Hepatic stellate cell (primary cell): ENCODE data around the gene ZNF790.

Experiments used
- DNase-seq: peaks from one replicate; pipeline ENCODE4 v3.0.0; 2011; ENCODE audit warnings: low spot score

Gene ZNF790

DNA sequence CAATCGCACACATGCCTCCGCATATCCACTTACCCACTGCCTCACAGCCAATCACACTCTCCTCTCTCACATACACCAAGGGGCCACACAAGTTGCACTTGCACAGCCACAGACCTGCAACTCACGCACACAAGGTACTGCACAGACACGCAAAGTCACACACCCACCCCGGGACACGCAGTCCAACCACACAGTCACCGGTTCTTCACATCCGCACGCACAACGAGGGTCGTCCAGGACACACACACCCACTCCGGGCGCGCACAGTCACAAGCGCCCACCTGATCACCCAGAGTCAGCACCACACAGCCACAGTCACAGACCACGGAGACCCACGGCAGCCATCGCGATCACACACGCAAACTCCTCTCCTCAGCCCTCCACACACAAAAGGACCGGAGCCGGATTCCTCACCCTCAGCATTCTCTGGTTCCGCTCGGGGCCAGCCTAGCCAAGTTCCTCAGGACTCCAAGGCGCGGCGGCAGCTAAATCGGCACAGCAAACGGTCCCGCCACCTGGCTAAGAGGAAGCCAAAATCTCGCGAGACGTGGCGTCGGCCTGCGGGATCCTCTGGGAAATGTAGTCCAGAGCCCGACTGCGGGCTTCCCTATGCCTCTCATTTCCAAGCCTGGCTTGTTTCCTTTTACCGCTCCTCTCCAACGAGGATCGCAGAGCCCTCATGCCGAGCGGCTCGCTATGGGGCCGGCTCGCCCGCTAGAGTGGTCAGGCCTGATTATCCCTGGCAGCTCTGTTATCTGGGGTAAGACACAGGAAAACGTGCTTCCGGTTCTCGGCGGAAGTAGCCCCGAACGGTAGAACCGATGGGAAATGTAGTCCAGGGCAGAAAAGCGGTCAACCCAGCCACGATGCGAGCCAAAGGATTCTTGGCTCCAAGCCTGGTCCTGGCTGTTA lies 65.6 kb downstream of the ZNF790 start, which contains the start of gene ZNF850:
ZNF850 (minus strand) TSS at position 497 of the 912 bp plus-strand sequence. CDS start 10,201 bp downstream, outside the sequence.
- DNase-seq, result peak; percentile 93

DNA sequence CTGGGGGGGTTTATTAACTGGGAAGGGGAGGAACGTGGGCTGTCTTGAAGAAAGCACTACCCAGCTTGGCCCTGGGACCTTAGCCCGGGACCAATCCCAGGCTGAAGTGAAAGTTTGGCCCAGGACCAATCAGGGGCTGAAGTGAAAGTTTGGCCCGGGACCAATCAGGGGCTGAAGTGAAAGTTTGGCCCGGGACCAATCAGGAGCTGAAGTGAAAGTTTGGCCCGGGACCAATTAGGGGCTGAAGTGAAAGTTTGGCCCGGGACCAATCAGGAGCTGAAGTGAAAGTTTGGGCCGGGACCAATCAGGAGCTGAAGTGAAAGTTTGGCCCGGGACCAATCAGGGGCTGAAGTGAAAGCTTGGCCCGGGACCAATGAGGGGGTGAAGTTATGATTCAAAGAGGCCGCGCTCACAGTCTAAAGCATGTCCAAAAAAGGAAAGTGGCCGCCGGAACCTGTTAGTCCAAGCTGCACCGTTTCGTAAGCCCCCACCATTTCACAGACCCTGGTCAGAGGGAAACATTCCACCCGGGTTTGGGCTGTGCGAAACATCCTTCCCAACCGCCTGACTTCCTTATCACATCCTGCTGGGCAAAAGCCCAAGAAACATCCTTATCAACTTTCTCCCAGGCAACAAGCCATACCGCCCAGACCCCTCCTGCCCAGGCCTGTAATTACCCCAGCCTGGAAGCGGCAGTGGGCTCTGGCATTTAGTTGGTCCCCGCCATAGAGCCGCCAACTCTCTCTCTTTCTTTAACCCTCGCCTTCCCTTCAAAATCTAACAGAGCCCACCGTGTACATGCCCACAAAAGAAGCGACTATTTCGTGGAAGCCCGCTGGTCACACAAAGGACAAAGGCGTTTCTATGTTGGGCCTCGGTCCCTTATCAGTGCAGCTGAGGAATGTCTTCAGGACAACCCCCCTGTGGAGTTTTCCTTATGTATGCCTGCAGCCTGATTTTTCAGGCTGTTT lies 66.6 kb downstream of the ZNF790 start:
- peak; percentile 81 for DNase-seq
